HCT116 (cell line): ENCODE results near the gene FTO. TPM values are rescaled to one million over a fixed set of nuclear protein-coding genes. Genes with fewer than 3 reads are reported as not detected.

ENCODE experiments used
- ATAC-seq: fragments of 200-7000 bp; cut with Tn5 transposase; 2 replicates; pipeline ENCODE4 v1.9.1; 2020; ENCODE audit warnings: mild to moderate bottlenecking, moderate library complexity
- BruUV-seq: library from RNA; stranded (reverse); fragments of 400-500 nt; replicated peaks from 2 replicates; lab custom pipeline; 2021; lab: Mats Ljungman, UMichigan
- CTCF ChIA-PET: fragments of 300-600 bp; sonication (Branson Sonifier 250); formaldehyde crosslinking; loops from one replicate; lab custom pipeline; 2021; ENCODE audit warnings: antibody characterized with exemption; lab: Charles Lee
- POLR2A ChIA-PET: fragments of 300-600, 350-600 bp; sonication (Branson Sonifier 250); formaldehyde crosslinking; loops from one replicate; lab custom pipeline; 2021; ENCODE audit warnings: antibody characterized with exemption; lab: Charles Lee
- RAD21 ChIA-PET, 2 experiments: fragments of 300-600 bp; sonication (Branson Sonifier 250); formaldehyde crosslinking; loops; one replicate each; lab custom pipeline; 2023; ENCODE audit warnings: low total read pairs in 2 of 2; ENCODE audit not compliant: uncharacterized antibody in 2 of 2, unreplicated experiment in 2 of 2, low non-redundant PET in 1 of 2; lab: Charles Lee
- DNase-seq: peaks from one replicate; pipeline ENCODE4 v3.0.0-alpha.2; 2010; ENCODE audit warnings: low read depth, low spot score
- H2AFZ ChIP-seq: fragments of 200-600 bp; shearing (Covaris generic), sonication (generic); 2 replicates; pipeline ENCODE4 v1.6.1; 2017; ENCODE audit warnings: low read depth, mixed run types, mixed read lengths, antibody characterized with exemption, low read length; ENCODE audit not compliant: poor library complexity, severe bottlenecking
- H3K27ac ChIP-seq: 2 replicates; pipeline ENCODE4 v1.5.1; 2012; ENCODE audit warnings: low read depth, low read length
- H3K27me3 ChIP-seq: fragments of 200-600 bp; sonication (generic); 2 replicates; pipeline ENCODE4 v1.6.1; 2016; ENCODE audit warnings: mixed run types, low read length, mixed read lengths; ENCODE audit not compliant: insufficient read depth
- H3K36me3 ChIP-seq, 2 experiments: fragments of 200-500 bp in 1 of 2; fragments of 200-600 bp in 1 of 2; sonication (Bioruptor generic) in 1 of 2; sonication (generic) in 1 of 2; 2 replicates each; pipeline versions ENCODE4 v1.5.1 to v1.6.1; 2014 to 2016; ENCODE audit warnings: low read length in 2 of 2, inconsistent platforms in 1 of 2, mixed read lengths in 1 of 2, mixed run types in 1 of 2; ENCODE audit not compliant: insufficient read depth in 2 of 2, control insufficient read depth in 1 of 2
- H3K4me1 ChIP-seq, 2 experiments: fragments of 200-600 bp in 1 of 2; sonication (generic) in 1 of 2; 2 replicates each; pipeline versions ENCODE4 v1.5.1 to v1.6.1; 2012 to 2017; ENCODE audit warnings: low read length in 2 of 2, inconsistent platforms in 1 of 2, mild to moderate bottlenecking in 1 of 2, mixed read lengths in 1 of 2, mixed run types in 1 of 2, moderate library complexity in 1 of 2; ENCODE audit not compliant: insufficient read depth in 2 of 2, control insufficient read depth in 1 of 2
- H3K4me2 ChIP-seq: fragments of 200-600 bp; sonication (generic); 2 replicates; pipeline ENCODE4 v1.6.1; 2017; ENCODE audit warnings: mixed run types, low read length, mixed read lengths
- H3K4me3 ChIP-seq, 2 experiments: fragments of 200-600 bp in 1 of 2; sonication (generic) in 1 of 2; replicated peaks in 1 of 2; 2 replicates each; pipeline ENCODE4 v1.5.1; 2011 to 2016; ENCODE audit warnings: low read length in 2 of 2, control low read depth in 1 of 2, low read depth in 1 of 2, mild to moderate bottlenecking in 1 of 2, mixed read lengths in 1 of 2, mixed run types in 1 of 2
- H3K79me2 ChIP-seq: fragments of 200-600 bp; sonication (generic); 2 replicates; pipeline ENCODE4 v1.6.1; 2017; ENCODE audit warnings: mild to moderate bottlenecking, mixed run types, low read length, moderate library complexity, mixed read lengths; ENCODE audit not compliant: insufficient read depth
- H3K9ac ChIP-seq: fragments of 200-600 bp; sonication (generic); 2 replicates; pipeline ENCODE4 v1.6.1; 2016; ENCODE audit warnings: low read length, mixed read lengths
- H3K9me2 ChIP-seq: fragments of 200-600 bp; sonication (generic), shearing (Covaris generic); 2 replicates; pipeline ENCODE4 v1.6.1; 2017; ENCODE audit warnings: mixed run types, mild to moderate bottlenecking, moderate library complexity; ENCODE audit not compliant: insufficient read depth
- H3K9me3 ChIP-seq, 2 experiments: fragments of 200-500 bp in 1 of 2; fragments of 200-600 bp in 1 of 2; sonication (Bioruptor generic) in 1 of 2; sonication (generic) in 1 of 2; 2 replicates each; pipeline ENCODE4 v1.6.1; 2014 to 2017; ENCODE audit warnings: low read length in 2 of 2, mixed read lengths in 2 of 2, inconsistent platforms in 1 of 2, low read depth in 1 of 2, mild to moderate bottlenecking in 1 of 2, mixed run types in 1 of 2, moderate library complexity in 1 of 2; ENCODE audit not compliant: control insufficient read depth in 1 of 2, insufficient read depth in 1 of 2
- H4K20me1 ChIP-seq: fragments of 200-600 bp; sonication (generic), shearing (Covaris generic); 2 replicates; pipeline ENCODE4 v1.6.1; 2017; ENCODE audit warnings: mixed run types, mild to moderate bottlenecking, moderate library complexity; ENCODE audit not compliant: insufficient read depth
- POLR2A ChIP-seq: IDR thresholded peaks from 2 replicates; pipeline ENCODE4 v1.7.0; 2011; ENCODE audit warnings: borderline replicate concordance; ENCODE audit not compliant: insufficient read depth, insufficient read length; ENCODE audit errors: extremely low read depth
- YY1 ChIP-seq: IDR thresholded peaks from 2 replicates; pipeline ENCODE4 v1.6.1; 2011; ENCODE audit warnings: low read length, low read depth, moderate library complexity, mild to moderate bottlenecking; ENCODE audit not compliant: insufficient replicate concordance; ENCODE audit errors: extremely low read depth
- ZFX ChIP-seq: fragments of 450-650 bp; IDR thresholded peaks from 2 replicates; pipeline ENCODE4 v1.6.1; 2017
- ZNF274 ChIP-seq: fragments of 200-500 bp; sonication (Bioruptor generic); IDR thresholded peaks from 2 replicates; pipeline ENCODE4 v1.6.1; 2014; ENCODE audit warnings: mild to moderate bottlenecking, low read depth, low read length, inconsistent platforms
- intact Hi-C: fragments of 100-400 bp; cut with micrococcal nuclease; formaldehyde crosslinking; loops from 2 replicates; pipeline ENCODE4 v1.10.0; 2022
- total RNA-seq: library from RNA; stranded (reverse); gene quantifications from one replicate; pipeline ENCODE4 v1.2.1, GENCODE V29; 2021; ENCODE audit not compliant: unreplicated experiment
- TF ChIP-seq, protein P1 (sequence below): IDR thresholded peaks from 2 replicates; pipeline ENCODE4 v1.6.1; 2012; ENCODE audit warnings: low read depth
- TF ChIP-seq, protein P2 (sequence below): IDR thresholded peaks from 2 replicates; pipeline ENCODE4 v1.6.1; 2012

The FTO gene
- total RNA-seq, 1 experiment from 2014 or later, result 55.2 TPM

DNA sequence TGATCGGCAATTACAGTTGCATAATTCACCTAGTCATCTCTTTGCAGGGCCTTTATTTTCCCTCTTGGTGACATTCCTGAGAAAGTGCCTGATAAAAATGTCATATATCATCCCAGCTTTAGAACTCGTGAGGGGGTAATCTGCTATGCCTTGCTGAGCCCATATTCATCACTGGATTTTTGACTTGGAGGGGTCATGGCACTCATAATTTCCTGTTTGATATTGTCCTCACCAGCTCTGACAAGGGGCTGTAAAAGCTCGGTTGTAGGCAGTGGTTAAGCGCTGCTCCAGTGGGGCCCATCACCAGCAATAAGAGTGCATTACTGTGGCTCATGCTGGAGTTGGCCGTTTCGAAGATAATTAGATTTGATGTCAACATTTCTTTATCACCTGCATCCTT is 355.4 kb downstream of the FTO start:
- Histone ChIP-seq H3K9me3 (no peaks in the 10 kb centered on the region), H4K20me1 (no peaks in the 10 kb centered on the region), H3K27me3 (no peaks in the 10 kb centered on the region), H3K36me3 (no peaks in the 10 kb centered on the region), H3K27ac (no peak overlapping the region), H3K4me3 (no peak overlapping the region), H2AFZ (no peak overlapping the region), H3K4me1 (no peaks in the 10 kb centered on the region), H3K79me2 (no peaks in the 10 kb centered on the region), H3K9me2 (no peaks in the 10 kb centered on the region), H3K9ac (no peak overlapping the region), H3K4me2 (no peak overlapping the region)
- intact Hi-C loops, result no loop called here
- ChIA-PET RAD21 (no interaction called here), CTCF (no interaction called here), POLR2A (no interaction called here)
- no peak for ATAC-seq
- DNase-seq, result no peak
- TF ChIP-seq YY1 (no peak), POLR2A (no peak), ZNF274 (no peak), ZFX (no peak)
- TF ChIP-seq, protein P1, sequence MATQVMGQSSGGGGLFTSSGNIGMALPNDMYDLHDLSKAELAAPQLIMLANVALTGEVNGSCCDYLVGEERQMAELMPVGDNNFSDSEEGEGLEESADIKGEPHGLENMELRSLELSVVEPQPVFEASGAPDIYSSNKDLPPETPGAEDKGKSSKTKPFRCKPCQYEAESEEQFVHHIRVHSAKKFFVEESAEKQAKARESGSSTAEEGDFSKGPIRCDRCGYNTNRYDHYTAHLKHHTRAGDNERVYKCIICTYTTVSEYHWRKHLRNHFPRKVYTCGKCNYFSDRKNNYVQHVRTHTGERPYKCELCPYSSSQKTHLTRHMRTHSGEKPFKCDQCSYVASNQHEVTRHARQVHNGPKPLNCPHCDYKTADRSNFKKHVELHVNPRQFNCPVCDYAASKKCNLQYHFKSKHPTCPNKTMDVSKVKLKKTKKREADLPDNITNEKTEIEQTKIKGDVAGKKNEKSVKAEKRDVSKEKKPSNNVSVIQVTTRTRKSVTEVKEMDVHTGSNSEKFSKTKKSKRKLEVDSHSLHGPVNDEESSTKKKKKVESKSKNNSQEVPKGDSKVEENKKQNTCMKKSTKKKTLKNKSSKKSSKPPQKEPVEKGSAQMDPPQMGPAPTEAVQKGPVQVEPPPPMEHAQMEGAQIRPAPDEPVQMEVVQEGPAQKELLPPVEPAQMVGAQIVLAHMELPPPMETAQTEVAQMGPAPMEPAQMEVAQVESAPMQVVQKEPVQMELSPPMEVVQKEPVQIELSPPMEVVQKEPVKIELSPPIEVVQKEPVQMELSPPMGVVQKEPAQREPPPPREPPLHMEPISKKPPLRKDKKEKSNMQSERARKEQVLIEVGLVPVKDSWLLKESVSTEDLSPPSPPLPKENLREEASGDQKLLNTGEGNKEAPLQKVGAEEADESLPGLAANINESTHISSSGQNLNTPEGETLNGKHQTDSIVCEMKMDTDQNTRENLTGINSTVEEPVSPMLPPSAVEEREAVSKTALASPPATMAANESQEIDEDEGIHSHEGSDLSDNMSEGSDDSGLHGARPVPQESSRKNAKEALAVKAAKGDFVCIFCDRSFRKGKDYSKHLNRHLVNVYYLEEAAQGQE, result no peak
- TF ChIP-seq, protein P2, sequence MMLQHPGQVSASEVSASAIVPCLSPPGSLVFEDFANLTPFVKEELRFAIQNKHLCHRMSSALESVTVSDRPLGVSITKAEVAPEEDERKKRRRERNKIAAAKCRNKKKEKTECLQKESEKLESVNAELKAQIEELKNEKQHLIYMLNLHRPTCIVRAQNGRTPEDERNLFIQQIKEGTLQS, result no peak
- no TSS peak for BruUV-seq
